ENCODE measurements around the gene ADARB2.

DNA sequence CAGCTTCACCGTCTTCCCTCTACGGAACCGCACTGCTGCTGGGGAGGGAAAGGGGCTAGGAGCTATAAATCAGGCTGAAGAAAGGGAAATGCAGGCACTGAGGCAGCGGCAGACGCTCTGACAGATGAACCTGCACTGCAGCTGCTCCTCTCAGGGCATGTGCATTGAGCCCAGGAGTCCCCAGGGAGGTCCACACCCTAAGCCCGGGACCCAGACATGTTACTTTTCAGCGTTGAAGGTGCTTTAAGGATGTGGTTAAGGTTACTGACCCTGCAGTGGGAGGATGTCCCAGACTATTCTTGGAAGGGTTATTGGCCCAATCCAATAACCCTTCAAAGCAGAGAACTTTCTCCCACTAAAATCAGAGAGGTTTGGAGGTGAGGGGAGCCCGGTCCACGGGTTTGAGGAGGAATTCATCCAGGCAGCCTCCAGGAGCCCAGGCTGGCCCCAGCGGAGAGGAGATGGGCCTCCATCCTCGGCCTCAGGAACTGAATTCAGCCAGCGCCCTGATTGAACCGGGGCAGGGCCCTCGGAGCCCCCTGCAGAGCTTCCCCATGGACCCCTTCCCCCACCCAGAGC, 75.4 kb downstream of the ADARB2 start:
- TF ChIP-seq, protein P1, sequence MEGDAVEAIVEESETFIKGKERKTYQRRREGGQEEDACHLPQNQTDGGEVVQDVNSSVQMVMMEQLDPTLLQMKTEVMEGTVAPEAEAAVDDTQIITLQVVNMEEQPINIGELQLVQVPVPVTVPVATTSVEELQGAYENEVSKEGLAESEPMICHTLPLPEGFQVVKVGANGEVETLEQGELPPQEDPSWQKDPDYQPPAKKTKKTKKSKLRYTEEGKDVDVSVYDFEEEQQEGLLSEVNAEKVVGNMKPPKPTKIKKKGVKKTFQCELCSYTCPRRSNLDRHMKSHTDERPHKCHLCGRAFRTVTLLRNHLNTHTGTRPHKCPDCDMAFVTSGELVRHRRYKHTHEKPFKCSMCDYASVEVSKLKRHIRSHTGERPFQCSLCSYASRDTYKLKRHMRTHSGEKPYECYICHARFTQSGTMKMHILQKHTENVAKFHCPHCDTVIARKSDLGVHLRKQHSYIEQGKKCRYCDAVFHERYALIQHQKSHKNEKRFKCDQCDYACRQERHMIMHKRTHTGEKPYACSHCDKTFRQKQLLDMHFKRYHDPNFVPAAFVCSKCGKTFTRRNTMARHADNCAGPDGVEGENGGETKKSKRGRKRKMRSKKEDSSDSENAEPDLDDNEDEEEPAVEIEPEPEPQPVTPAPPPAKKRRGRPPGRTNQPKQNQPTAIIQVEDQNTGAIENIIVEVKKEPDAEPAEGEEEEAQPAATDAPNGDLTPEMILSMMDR (IDR thresholded peaks at IDR 0.05) = no peak
- no peak for TF ChIP-seq POLR2A (IDR thresholded peaks at IDR 0.05)

Data from testis (tissue), 2 donors.